ENCODE measurements around the gene URM1.
A peak's percentile ranks its signal among the peaks of the same experiment; 100 is the strongest.

Gene URM1

GRCh38 chr9:128349772-128350171, 21.4 kb upstream of the URM1 start:
- no peak for DNase-seq

DNA sequence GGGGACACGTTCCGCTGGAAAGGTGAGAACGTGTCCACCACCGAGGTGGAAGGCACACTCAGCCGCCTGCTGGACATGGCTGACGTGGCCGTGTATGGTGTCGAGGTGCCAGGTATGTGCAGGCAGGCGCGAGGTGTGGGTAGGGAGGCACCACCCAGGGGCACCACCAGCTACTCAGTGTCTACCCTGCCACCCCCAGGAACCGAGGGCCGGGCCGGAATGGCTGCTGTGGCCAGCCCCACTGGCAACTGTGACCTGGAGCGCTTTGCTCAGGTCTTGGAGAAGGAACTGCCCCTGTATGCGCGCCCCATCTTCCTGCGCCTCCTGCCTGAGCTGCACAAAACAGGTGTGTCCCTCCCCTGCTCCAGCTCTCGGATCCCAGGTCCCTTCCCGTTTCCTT, 15.7 kb upstream of the URM1 start:
- no peak for DNase-seq

DNA sequence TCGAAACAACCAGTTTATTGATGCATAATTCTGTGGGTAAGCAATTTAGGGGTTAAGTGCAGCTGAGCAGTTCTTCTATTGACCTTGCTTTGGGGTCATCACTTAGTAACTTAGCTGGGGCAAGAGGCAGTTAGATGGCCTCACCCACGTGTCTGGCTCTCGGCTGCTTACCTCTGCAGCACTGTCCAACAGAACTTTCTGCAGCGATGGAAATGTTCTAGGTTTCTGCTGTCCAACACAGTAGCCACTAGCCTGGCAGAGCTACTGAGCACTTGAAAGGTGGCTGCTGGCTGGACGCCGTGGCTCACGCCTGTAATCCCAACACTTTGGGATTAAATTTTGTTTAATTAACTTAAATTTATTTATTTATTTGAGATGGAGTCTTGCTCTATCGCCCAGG, 13.1 kb upstream of the URM1 start:
- DNase-seq = no peak

DNA sequence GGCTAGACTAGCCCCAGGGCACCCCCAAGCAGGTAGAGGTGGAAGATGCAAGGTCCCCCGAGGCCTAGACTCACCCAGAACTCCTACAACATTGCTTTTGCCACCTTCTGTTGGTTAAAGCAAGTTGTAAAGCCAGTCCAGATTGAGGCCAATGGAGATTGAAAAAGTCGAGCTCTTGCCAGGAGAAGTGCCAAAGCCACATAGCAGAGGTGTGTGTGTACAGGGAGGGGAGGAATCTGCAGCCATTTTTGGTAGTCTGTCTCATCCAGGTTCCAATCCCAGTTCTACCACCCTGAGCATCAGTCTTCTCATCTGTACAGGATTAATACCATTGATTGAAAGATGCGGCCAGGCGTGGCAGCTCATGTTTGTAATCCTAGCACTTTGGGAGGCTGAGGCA, 12.3 kb upstream of the URM1 start:
- DNase-seq = no peak

- no peak for DNase-seq
Observed at GRCh38 chr9:128360826-128361225, 10.3 kb upstream of the URM1 start.

- no peak for DNase-seq
Observed at GRCh38 chr9:128361296-128361985, 9.7 kb upstream of the URM1 start.

- DNase-seq = peak; percentile 42
Observed at GRCh38 chr9:128361986-128362646, 9.1 kb upstream of the URM1 start.

DNA sequence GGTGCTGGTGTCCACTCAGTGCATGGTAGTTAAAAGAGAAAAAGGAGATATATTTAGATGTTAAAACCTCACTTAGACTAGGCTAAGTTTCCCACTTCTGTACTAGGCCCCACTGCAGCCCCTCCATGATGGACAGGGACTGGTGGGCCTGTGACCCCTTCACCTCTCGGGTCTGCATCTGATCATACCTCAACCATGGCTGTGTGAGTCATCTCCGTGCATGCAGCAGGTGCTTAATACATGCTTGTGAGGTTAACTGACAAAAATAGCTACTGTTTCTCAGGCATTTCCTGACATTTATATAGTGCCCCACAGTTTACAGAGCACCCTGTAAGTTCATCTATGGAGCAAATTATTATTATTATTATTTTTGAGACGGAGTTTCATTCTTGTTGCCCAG, 8.4 kb upstream of the URM1 start:
- DNase-seq = no peak

GRCh38 chr9:128365525-128365924, 5.6 kb upstream of the URM1 start:
- DNase-seq = no peak

GRCh38 chr9:128369024-128369706, 2.0 kb upstream of the URM1 start:
- DNase-seq = no peak

DNA sequence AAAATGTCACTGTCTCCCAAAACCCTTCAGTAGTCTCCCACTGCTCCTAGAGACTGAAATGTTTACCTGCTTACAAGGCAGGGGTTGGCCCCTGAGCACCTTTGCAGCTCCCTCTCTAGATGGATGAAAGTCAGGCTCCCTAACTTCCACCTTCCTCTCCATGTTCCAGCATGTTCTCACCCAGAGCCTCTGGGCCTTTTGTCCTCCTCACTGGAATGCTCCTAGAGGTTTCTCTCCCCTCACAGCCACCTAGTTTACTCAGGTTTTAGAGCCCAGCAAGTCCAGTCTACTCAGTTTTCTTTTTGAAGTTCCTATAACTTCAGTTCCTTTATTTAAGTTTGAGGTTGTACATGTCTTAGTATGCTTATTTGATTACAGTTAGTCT, 815 bp upstream of the URM1 start:
- DNase-seq = no peak

DNA sequence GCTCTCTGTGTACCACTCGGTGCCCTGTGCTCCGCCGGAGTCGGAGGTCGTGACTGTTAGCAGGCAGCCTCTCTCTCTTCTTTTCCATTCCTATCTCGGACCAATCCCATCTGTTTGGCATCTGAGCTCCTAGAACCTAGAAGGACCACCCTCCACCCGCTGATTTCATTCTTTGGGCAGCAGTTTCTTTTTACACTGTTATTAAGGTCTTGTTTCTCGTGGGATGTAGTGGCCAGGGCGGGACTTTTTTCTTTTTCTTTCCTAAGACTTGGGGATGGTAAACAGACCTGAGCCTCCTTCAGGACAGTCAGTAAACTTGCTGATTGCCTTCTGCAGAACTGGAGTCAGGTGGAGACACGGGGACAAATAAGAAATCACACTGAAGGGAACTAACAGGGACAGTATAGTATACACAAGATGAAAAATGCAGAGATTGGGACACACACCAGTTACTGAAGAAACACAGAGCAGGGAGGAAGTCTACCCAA, 500 bp downstream of the URM1 start:
- no peak for DNase-seq

DNA sequence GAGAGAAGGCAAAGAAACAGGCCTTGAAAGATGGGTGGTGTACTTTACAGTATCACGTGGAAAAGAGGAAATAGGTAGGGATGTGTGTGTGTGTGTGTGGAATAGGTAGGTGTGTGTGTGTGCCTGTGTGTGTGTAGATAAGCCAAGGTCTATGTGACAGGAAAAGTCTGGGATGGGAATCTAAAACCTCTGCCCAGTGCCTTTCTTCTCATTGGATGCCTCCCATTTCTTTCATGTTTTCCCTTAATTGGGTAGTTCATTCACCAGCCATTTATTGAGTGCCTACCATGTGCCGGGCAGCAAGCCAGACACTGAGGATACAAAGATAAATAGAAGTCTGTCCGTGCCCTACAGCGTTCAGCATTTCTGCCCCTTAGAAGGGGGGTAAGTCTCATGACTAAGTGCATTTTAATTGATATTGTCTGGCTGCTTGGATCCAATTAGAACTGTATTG, 1.0 kb downstream of the URM1 start:
- DNase-seq = no peak

DNA sequence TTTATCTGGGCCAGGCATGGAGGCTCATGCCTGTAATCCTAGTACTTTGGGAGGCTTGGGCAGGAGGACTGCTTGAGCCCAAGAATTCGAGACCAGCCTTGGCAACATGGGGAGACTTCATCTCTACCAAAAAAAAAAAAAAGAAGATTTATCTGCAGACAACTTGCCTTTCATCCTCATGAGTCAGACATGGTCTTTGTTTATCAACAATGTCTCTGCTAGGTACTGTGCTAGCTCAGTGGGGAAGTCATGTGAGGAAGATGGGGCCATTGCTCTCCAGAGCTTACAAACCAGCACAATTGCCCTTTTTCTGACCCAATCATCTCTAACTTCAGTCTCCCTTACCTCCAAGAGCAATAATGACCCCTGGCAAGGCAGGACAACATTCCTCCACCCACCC, 1.6 kb downstream of the URM1 start:
- no peak for DNase-seq

- no peak for DNase-seq
Observed at GRCh38 chr9:128374221-128374675, 3.1 kb downstream of the URM1 start.

GRCh38 chr9:128375865-128376264, 4.7 kb downstream of the URM1 start:
- no peak for DNase-seq

GRCh38 chr9:128382261-128382660, 11.1 kb downstream of the URM1 start:
- no peak for DNase-seq

GRCh38 chr9:128383007-128383753, 12.0 kb downstream of the URM1 start:
- no peak for DNase-seq

GRCh38 chr9:128383791-128384190, 12.6 kb downstream of the URM1 start:
- no peak for DNase-seq

- DNase-seq = no peak
Observed at GRCh38 chr9:128384801-128385495, 13.8 kb downstream of the URM1 start.

GRCh38 chr9:128385496-128386460, 14.6 kb downstream of the URM1 start:
- DNase-seq = no peak
